ENCODE results near the gene P2RX2.

GRCh38 chr12:132637811-132638210, 19.2 kb downstream of the P2RX2 start:
- no peak for TF ChIP-seq CTCF (conservative IDR thresholded peaks at IDR 0.05; ENCODE audit: low read length)
- no peak for TF ChIP-seq EZH2phosphoT487 (IDR thresholded peaks at IDR 0.05; ENCODE audit: borderline replicate concordance, low read depth, low read length)

Measured in OCI-LY7 (cell line).